Measurements from ENCODE around the gene HOXD10. TPM values are rescaled to one million over a fixed set of nuclear protein-coding genes. Genes with fewer than 3 reads are reported as not detected.

Gene HOXD10
- total and polyA plus RNA-seq, 2 of the 13 experiments (the other 11 are each of a cell fraction or from before 2014, with no cell fraction given): not detected

DNA sequence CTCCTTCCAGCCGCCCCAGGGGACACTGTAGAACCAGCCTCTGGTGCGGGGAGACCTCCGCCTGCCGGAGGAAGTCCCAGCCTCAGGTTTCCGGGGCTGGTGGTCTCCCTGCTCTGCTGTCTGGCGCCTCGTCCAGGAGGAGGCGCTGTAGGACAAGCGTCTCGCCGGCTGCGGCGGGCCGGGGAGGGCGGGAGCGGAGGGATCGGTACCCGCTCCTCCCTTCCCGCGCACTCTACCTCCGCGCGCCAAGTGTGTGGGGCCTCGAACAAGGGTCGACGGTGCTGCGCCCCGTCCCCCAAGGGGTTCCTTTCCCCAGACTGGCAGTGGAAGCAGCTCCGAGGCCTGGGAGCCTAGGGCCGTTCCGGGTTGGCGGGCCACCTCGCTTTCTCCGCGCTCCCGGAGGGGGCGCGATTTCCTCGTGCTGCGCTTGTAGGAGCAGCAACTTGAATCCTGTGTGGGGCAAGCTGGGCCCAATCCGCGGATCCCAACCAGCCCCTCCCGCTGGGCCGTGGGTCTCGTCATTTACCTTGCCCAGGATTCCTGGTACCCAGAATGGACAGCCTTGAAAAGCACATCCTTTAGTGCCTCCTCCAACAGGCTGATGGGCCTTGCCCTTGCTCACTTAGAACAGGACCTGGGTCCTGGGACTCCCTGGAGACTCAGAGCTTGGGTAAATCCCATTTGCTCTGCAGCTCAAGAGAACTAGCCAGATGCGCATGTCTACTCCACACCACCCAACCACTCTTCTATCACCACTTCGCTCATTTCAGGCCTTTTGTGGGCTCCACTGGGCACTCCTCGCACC lies 24.1 kb downstream of the HOXD10 start (continued):
- no peak for TF ChIP-seq SCMH1 (CRISPR knock-in tag; IDR thresholded peaks at IDR 0.05; ENCODE audit: borderline replicate concordance)
- peak; percentile 80 for TF ChIP-seq TAF15 (IDR thresholded peaks at IDR 0.05; ENCODE audit: low read depth, low read length, poor library complexity, severe bottlenecking)
- TF ChIP-seq, protein P1, sequence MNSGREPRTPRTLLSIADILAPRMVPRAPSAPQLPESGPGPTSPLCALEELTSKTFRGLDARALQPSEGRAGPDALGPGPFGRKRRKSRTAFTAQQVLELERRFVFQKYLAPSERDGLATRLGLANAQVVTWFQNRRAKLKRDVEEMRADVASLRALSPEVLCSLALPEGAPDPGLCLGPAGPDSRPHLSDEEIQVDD (CRISPR knock-in tag; IDR thresholded peaks at IDR 0.05; ENCODE audit: borderline replicate concordance): 0 out of 2 replicates have a peak, but pooled peaks have one; percentile 76
- TF ChIP-seq RBM22 (optimal IDR thresholded peaks at IDR 0.05; ENCODE audit: low read length): no peak
- TF ChIP-seq, protein P2, sequence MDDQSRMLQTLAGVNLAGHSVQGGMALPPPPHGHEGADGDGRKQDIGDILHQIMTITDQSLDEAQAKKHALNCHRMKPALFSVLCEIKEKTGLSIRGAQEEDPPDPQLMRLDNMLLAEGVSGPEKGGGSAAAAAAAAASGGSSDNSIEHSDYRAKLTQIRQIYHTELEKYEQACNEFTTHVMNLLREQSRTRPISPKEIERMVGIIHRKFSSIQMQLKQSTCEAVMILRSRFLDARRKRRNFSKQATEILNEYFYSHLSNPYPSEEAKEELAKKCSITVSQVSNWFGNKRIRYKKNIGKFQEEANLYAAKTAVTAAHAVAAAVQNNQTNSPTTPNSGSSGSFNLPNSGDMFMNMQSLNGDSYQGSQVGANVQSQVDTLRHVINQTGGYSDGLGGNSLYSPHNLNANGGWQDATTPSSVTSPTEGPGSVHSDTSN (CRISPR knock-in tag; IDR thresholded peaks at IDR 0.05; ENCODE audit: borderline replicate concordance): no peak
- TF ChIP-seq, protein P3, sequence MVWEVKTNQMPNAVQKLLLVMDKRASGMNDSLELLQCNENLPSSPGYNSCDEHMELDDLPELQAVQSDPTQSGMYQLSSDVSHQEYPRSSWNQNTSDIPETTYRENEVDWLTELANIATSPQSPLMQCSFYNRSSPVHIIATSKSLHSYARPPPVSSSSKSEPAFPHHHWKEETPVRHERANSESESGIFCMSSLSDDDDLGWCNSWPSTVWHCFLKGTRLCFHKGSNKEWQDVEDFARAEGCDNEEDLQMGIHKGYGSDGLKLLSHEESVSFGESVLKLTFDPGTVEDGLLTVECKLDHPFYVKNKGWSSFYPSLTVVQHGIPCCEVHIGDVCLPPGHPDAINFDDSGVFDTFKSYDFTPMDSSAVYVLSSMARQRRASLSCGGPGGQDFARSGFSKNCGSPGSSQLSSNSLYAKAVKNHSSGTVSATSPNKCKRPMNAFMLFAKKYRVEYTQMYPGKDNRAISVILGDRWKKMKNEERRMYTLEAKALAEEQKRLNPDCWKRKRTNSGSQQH (CRISPR knock-in tag; IDR thresholded peaks at IDR 0.05; ENCODE audit: low read depth): 0 out of 2 replicates have a peak, but pooled peaks have one; percentile 44
- TF ChIP-seq SOX5 (CRISPR knock-in tag; IDR thresholded peaks at IDR 0.05; ENCODE audit: borderline replicate concordance): peak; percentile 20; the same call in 1 of the 2 replicates
- TF ChIP-seq HIVEP1 (CRISPR knock-in tag; IDR thresholded peaks at IDR 0.05): peak; percentile 90
- TF ChIP-seq, protein P4, sequence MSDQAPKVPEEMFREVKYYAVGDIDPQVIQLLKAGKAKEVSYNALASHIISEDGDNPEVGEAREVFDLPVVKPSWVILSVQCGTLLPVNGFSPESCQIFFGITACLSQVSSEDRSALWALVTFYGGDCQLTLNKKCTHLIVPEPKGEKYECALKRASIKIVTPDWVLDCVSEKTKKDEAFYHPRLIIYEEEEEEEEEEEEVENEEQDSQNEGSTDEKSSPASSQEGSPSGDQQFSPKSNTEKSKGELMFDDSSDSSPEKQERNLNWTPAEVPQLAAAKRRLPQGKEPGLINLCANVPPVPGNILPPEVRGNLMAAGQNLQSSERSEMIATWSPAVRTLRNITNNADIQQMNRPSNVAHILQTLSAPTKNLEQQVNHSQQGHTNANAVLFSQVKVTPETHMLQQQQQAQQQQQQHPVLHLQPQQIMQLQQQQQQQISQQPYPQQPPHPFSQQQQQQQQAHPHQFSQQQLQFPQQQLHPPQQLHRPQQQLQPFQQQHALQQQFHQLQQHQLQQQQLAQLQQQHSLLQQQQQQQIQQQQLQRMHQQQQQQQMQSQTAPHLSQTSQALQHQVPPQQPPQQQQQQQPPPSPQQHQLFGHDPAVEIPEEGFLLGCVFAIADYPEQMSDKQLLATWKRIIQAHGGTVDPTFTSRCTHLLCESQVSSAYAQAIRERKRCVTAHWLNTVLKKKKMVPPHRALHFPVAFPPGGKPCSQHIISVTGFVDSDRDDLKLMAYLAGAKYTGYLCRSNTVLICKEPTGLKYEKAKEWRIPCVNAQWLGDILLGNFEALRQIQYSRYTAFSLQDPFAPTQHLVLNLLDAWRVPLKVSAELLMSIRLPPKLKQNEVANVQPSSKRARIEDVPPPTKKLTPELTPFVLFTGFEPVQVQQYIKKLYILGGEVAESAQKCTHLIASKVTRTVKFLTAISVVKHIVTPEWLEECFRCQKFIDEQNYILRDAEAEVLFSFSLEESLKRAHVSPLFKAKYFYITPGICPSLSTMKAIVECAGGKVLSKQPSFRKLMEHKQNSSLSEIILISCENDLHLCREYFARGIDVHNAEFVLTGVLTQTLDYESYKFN (CRISPR knock-in tag; conservative IDR thresholded peaks at IDR 0.05): 0 out of 2 replicates have a peak, but pooled peaks have one; percentile 17
- no peak for TF ChIP-seq SNRNP70 (IDR thresholded peaks at IDR 0.05; ENCODE audit: low read depth, low read length)
- TF ChIP-seq ZFP90 (CRISPR knock-in tag; IDR thresholded peaks at IDR 0.05; ENCODE audit: borderline replicate concordance): no peak
- TF ChIP-seq ASH2L (IDR thresholded peaks at IDR 0.05; ENCODE audit: insufficient read length, low read depth, low read length): peak; percentile 54
- no peak for TF ChIP-seq RBAK (CRISPR knock-in tag; IDR thresholded peaks at IDR 0.05)
- no peak for TF ChIP-seq FLYWCH1 (CRISPR knock-in tag; IDR thresholded peaks at IDR 0.05)
- TF ChIP-seq, protein P5, sequence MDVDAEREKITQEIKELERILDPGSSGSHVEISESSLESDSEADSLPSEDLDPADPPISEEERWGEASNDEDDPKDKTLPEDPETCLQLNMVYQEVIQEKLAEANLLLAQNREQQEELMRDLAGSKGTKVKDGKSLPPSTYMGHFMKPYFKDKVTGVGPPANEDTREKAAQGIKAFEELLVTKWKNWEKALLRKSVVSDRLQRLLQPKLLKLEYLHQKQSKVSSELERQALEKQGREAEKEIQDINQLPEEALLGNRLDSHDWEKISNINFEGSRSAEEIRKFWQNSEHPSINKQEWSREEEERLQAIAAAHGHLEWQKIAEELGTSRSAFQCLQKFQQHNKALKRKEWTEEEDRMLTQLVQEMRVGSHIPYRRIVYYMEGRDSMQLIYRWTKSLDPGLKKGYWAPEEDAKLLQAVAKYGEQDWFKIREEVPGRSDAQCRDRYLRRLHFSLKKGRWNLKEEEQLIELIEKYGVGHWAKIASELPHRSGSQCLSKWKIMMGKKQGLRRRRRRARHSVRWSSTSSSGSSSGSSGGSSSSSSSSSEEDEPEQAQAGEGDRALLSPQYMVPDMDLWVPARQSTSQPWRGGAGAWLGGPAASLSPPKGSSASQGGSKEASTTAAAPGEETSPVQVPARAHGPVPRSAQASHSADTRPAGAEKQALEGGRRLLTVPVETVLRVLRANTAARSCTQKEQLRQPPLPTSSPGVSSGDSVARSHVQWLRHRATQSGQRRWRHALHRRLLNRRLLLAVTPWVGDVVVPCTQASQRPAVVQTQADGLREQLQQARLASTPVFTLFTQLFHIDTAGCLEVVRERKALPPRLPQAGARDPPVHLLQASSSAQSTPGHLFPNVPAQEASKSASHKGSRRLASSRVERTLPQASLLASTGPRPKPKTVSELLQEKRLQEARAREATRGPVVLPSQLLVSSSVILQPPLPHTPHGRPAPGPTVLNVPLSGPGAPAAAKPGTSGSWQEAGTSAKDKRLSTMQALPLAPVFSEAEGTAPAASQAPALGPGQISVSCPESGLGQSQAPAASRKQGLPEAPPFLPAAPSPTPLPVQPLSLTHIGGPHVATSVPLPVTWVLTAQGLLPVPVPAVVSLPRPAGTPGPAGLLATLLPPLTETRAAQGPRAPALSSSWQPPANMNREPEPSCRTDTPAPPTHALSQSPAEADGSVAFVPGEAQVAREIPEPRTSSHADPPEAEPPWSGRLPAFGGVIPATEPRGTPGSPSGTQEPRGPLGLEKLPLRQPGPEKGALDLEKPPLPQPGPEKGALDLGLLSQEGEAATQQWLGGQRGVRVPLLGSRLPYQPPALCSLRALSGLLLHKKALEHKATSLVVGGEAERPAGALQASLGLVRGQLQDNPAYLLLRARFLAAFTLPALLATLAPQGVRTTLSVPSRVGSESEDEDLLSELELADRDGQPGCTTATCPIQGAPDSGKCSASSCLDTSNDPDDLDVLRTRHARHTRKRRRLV (CRISPR knock-in tag; IDR thresholded peaks at IDR 0.05): 0 out of 2 replicates have a peak, but pooled peaks have one; percentile 54
- TF ChIP-seq ZNF530 (CRISPR knock-in tag; IDR thresholded peaks at IDR 0.05; ENCODE audit: low read depth): no peak

Data from HepG2 (cell line).